Endometrial microvascular endothelial cells (primary cell): ENCODE results near the gene SETDB1. TPM values are rescaled to one million over a fixed set of nuclear protein-coding genes. Genes with fewer than 3 reads are reported as not detected.

Source experiments
- in situ Hi-C: cut with HindIII; loops from 2 replicates; pipeline ENCODE4 v1.10.0; 2017; ENCODE audit warnings: low sequenced_read_pairs, low pct_unique_long_range_greater_than_20kb; ENCODE audit errors: inconsistent ontology term
- total RNA-seq: library from RNA; depleted of rRNA; stranded (reverse); fragments of >200 nt; gene quantifications from one replicate; pipeline ENCODE4 v1.2.3, GENCODE V29; 2015; ENCODE audit errors: inconsistent ontology term

Gene SETDB1
- total RNA-seq, 1 donor from 2014 or later = 31.9 TPM

- in situ Hi-C loops = no loop called here
Measured at GRCh38 chr1:150971583-150972416, 45.6 kb downstream of the SETDB1 start.

GRCh38 chr1:150972417-150972940, 46.3 kb downstream of the SETDB1 start:
- in situ Hi-C loops = no loop called here

GRCh38 chr1:150973258-150973835, 47.2 kb downstream of the SETDB1 start:
- in situ Hi-C loops = no loop called here

- in situ Hi-C loops = no loop called here
Measured at GRCh38 chr1:150973836-150974579, 47.8 kb downstream of the SETDB1 start.

GRCh38 chr1:150974580-150975478, 48.7 kb downstream of the SETDB1 start, which contains the start of gene CERS2:
Gene CERS2 (minus strand): TSS chr1:150974835. CDS start chr1:150969090, 5,745 bp downstream.
- in situ Hi-C loops = no loop called here

GRCh38 chr1:150976401-150976821, 50.2 kb downstream of the SETDB1 start:
- in situ Hi-C loops = no loop called here

- in situ Hi-C loops = no loop called here
Measured at GRCh38 chr1:150976879-150977694, 50.9 kb downstream of the SETDB1 start.

- in situ Hi-C loops = no loop called here
Measured at GRCh38 chr1:150979092-150980056, 53.2 kb downstream of the SETDB1 start.

- in situ Hi-C loops = no loop called here
Measured at GRCh38 chr1:150981177-150981804, 55.1 kb downstream of the SETDB1 start.

GRCh38 chr1:150981805-150982712, 55.9 kb downstream of the SETDB1 start, which contains the start of gene ANXA9:
Gene ANXA9 (plus strand): TSS chr1:150982292. CDS start chr1:150983106, 814 bp downstream.
- in situ Hi-C loops = no loop called here

- in situ Hi-C loops = no loop called here
Measured at GRCh38 chr1:150985179-150985825, 59.1 kb downstream of the SETDB1 start.

GRCh38 chr1:150987924-150988323, 61.8 kb downstream of the SETDB1 start:
- in situ Hi-C loops = no loop called here

GRCh38 chr1:150992626-150993025, 66.5 kb downstream of the SETDB1 start:
- in situ Hi-C loops = no loop called here

- in situ Hi-C loops = no loop called here
Measured at GRCh38 chr1:150994248-150994647, 68.1 kb downstream of the SETDB1 start.

- in situ Hi-C loops = no loop called here
Measured at GRCh38 chr1:150995460-150995859, 69.3 kb downstream of the SETDB1 start.
